Measurements from ENCODE around the gene TXNDC15.
A peak's percentile ranks its signal among the peaks of the same experiment; 100 is the strongest.
"Not testable (repeated sequence)": the region's sequence is repeated elsewhere in the genome, so short reads cannot be mapped to it uniquely, and the experiment has no call there.

Gene TXNDC15, protein sequence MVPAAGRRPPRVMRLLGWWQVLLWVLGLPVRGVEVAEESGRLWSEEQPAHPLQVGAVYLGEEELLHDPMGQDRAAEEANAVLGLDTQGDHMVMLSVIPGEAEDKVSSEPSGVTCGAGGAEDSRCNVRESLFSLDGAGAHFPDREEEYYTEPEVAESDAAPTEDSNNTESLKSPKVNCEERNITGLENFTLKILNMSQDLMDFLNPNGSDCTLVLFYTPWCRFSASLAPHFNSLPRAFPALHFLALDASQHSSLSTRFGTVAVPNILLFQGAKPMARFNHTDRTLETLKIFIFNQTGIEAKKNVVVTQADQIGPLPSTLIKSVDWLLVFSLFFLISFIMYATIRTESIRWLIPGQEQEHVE

DNA sequence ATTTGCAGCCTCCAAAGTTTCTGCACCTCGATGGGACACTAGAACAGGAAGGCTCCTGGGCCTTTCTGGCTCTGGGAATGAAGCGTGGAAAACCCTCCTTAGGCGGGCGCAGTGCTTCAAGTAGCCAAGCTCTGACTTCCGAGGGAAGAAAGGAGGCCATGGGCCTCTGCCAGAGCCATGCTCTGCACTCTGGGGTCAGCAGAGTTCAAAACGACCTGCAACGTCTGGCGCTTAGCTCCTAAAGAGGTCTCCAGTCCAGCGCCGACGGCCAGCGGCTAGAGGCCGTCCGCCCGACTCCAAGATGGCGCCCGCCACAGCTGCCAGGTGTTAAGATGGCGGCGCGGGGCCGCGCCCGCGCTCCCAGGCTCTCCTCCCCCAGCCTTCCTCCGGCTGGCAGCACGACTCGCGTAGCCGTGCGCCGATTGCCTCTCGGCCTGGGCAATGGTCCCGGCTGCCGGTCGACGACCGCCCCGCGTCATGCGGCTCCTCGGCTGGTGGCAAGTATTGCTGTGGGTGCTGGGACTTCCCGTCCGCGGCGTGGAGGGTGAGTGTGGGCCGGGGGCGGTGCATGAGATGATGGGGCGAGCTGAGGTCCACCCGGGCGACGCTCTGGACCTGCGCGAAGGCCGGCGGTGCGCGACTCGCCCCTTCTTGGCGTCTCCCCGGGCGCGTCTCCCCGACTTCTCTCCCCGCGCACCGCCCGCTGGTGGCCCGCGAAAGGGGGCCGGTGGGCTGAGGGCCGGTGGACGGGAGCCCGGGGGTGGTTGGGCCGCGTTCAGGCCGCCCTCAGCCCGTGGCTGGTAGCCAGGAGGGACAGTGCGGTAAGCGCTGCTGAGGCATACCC, at the start of gene TXNDC15:
Gene TXNDC15 (plus strand): TSS at position 385 of the 844 bp plus-strand sequence. CDS start 57 bp downstream, at position 442.
- DNase-seq (ENCODE audit: low read depth in 2 of 2): peak; percentile 68 to 77

DNA sequence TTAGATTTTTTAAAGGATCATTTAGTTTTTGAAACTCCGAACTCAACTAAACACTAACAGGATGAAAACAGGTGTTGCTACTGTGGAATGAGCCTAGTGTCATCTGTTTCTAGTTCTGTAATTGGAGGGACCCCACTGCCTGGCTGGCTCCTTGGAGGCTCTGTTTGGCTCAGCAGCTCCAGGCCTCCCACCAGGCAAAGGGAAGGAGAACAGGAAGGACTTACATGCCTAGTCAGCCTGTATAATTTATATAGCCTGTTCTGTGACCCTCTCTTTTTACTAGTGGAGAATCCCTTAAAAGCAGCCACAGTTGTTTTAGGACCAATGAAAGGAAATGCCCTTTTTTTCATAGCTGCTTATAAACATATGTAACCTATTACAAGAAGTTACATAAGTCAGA, 49.5 kb upstream of the TXNDC15 start:
- DNase-seq (ENCODE audit: low read depth in 2 of 2): no peak

DNA sequence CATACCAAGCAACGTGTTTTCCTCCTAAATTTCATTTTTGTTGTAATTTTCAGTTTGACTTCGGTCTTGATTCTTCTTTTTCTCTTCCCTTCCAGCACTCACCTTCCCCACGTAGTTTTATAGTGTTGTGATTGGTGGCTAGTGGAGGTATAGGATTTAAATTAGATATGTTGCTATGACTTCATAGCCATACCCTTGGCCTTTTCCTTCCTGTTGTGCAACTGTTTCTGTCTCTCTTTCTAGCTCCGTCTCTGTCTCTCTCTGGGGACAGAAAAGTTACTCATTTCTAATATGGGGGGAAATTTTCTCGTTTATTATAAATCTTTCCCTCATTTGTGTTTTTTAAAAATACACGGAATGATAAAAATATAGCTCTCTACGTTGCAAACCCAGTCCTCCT, 49.0 kb upstream of the TXNDC15 start:
- DNase-seq (ENCODE audit: low read depth in 2 of 2): no peak

DNA sequence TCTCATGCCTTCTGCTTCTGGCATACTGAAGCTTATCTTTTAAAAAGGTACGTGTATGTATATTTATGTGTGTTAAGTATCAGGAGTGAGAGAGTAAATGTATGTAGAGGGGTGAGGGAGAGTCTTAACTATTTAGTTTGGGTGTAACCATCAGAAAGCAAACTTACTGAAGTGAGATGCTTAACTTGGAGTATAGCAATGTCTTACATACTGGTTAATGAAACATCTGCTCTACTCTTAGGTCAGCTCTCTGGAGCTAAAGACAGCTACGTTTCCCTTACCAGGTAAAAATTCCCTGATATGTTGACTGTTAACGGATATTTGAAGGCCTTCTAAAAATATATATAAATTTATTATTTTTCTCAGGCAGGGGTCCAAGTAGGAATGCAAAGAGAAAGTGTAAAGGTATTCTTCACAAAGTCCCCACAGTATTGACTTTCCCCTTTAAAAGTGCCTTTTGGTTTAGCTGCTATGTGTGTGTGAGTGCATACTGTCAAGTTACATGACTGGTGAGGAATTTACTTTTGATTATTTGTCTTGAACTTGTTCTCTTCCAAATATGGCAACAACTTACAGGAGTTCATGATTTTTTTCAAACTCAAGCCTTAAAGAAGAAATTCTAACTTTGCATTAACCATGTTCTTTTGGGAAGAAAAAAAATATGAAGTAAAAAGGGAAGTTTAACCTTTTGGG, 40.7 kb upstream of the TXNDC15 start:
- DNase-seq (ENCODE audit: low read depth in 2 of 2): no peak

DNA sequence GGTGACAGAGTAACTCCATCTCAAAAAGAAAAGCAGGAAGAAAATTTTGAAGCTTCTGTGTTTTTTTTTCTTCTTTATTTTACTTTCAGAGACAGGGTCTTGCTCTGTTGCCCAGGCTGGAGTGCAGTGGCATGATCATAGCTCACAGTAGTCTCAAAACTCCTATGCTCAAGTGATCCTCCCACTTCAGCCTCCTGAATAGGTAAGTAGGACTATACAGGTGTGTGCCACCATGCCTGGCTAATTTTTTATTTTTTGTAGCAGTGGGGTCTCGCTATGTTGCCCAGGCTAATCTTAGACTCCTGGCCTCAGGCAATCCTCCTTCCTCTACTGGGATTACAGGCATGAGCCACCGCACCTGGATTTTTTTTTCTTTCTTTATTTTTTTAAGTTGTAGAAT, 38.5 kb upstream of the TXNDC15 start:
- DNase-seq (ENCODE audit: low read depth in 2 of 2): no peak

DNA sequence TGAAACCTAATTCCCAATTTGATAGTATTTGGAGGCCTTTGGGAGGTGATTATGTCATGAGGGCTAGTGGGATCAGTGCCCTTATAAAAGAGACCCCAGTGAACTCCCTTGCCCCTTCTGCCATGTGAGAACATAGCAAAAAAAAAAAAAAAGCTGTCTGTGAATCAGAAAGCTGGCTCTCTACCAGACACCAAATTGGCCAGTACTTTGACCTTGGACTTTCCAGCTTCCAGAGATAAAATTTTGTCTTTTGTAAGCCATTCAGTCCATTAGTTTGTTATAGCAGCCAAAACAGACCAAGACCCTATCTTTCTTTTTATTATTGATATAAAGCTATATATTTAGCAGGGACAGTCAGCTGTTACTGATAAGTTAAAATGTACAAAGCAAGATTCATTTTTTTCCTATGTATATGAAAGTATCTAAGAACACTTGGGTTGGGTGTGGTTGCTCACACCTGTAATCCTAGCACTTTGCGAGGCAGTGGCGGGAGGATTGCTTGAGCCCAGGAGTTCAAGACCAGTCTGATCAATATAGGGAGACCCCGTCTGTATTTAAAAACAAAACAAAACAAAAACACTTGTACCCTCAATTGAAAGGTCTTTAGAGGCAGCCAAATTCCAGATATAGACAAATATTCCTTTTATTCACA, 36.5 kb upstream of the TXNDC15 start:
- DNase-seq (ENCODE audit: low read depth in 2 of 2): no peak

DNA sequence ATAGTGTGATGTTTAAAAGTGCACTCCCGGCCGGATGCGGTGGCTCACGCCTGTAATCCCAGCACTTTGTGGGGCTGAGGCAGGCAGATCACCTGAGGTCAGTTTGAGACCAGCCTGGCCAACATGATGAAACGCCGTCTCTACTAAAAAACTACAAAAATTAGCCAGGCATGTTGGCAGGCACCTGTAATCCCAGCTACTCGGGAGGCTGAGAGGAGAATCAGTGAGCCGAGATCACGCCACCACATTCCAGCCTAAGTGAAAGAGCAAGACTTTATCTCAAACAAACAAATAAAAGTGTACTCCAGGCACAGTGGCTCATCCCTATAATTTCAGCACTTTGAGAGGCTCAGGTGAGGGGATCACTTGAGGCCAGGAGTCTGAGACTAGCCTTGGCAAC, 35.8 kb upstream of the TXNDC15 start:
- not testable (repeated sequence) for DNase-seq (ENCODE audit: low read depth in 2 of 2)

DNA sequence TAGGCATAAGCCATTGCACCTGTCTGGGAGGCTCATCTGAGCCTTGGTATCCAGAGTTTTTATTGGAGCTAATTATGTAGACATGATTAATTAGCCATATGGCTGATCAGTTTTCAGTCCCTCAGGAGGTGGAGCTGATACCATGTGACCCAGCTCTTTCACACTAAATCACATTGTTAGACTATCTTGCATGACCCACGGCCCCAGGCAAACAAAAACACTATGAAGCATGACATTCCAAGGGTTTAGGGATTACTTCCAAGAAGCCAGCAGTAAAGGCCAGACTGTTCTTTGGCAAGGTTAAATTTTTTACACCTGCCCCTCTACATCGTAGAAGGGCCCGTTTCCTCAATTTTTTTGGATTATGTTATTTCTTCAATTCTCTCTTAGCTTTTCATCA, 33.4 kb upstream of the TXNDC15 start:
- DNase-seq (ENCODE audit: low read depth in 2 of 2): no peak

DNA sequence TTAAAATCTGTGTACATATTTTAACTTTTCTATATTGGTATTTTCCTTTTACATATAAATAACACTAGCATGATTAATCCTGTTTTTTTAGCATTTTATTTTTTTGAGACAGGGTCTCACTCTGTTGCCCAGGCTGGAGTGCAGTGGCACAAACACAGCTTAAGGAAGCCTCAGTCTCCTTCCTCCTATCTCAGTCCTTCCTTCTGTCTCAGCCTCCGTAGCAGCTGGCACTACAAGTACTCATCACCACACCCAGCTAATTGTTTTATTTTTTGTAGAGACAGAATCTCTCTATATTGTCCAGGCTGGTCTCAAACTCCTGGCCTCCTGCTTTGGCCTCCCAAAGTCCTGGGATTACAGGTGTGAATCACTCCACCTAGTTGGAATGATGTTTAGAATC, 29.9 kb upstream of the TXNDC15 start:
- no peak for DNase-seq (ENCODE audit: low read depth in 2 of 2)

DNA sequence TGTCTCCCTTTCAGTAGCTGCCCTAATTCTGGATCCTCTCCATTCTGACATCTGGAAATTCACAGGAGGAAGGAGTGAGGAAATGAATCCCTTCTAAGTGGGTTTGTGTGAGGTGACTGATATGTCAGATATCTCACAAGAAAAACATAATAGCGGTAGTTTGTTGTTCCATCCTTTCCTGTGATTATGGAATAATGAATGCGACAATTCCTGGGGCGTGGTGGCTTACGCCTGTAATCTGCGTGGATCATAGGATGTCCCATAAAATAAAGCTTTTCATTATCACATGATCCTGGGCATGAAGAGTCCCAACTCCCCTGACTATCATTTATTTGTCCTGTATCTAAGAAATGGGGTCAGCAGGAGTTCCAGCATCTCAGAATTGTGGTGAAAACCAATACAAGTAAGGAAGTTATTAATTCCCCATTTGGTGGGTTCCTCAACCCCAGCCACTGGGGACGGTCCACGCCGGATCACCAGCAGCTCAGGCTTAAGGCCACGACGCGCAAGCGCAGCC, 28.8 kb upstream of the TXNDC15 start:
- no peak for DNase-seq (ENCODE audit: low read depth in 2 of 2)

DNA sequence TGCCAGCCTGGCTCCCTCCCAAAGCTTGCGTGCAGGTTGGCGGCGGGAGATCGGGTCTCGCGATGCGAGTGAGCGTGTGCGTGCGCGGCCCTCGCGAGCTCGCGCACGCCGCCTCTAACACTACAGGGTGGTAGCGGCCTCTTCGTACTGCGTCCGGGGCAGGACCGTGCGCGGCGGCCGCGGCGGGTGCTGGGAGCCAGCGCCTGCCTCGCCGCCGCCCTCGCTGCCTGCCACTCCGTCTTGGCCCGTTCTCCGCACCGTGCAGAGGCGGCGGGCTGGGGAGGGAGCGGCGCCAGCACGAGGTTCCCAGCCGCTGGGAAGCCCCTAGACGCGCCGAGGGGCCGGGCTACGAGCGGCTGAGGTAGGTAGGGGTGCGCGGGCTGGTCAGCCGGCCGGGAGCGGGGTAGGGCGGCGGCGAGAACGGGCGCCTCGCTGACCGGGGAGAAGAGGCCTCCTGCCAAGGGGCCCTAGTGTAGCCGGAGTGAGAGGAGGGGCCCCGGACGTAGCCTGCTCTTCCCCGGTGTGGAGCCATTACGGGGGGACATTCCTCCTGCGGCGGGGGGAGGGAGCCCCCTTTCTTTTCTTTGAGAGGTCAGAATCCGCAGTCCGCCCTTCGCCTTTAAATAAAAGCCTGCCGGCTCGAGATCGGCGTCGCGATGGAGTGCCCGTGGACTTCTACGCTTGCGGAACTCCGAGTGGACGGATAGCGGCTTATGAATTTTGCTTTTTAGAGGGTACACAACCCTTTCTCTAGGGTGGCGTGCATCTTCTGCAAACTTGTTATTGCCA, 28.1 kb upstream of the TXNDC15 start, which contains the start of gene C5orf24:
Gene C5orf24 (plus strand): TSS at position 117 of the 789 bp plus-strand sequence. CDS start 8,933 bp downstream, outside the sequence.
- peak; percentile 89 to 90 for DNase-seq (ENCODE audit: low read depth in 2 of 2)

DNA sequence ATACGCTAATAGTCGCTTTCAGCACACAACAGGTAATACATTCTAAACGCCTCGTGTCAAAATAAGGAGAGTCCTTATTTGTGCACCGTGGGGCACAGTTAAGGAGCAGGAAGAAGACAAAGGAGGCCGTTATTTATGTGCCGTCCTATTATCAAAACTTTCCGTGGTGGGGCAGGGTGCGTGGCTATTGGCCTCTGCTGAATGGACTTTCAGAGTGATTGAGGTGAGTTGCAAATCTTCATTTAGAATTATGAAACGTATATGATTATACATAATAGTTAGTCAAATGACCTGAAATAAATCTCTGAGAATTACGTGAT, 27.6 kb upstream of the TXNDC15 start:
- peak in 1 of 2 donors; percentile 13 for DNase-seq (ENCODE audit: low read depth in 2 of 2)

DNA sequence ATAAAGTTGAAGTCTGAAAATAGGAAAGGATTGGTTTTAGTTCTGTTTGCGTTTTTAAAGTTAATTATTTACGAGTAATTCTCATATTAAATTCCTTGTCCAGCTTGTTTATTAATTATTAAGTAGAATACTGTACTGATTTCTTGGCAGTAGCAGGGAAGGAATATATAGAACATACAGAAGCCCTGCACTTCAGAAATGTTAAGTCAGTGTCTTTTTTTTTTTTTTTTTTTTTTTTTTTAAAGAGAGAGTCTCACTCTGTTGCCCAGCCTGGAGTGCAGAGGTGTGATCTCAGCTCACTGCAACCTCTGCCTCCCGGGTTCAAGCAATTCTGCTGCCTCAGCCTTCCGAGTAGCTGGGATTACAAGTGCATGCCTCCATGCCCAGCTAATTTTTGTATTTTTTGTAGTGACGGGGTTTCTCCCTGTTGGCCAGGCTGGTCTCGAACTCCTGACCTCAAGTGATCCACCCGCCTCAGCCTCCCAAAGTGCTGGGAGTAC, 24.7 kb upstream of the TXNDC15 start:
- not testable (repeated sequence) for DNase-seq (ENCODE audit: low read depth in 2 of 2)

DNA sequence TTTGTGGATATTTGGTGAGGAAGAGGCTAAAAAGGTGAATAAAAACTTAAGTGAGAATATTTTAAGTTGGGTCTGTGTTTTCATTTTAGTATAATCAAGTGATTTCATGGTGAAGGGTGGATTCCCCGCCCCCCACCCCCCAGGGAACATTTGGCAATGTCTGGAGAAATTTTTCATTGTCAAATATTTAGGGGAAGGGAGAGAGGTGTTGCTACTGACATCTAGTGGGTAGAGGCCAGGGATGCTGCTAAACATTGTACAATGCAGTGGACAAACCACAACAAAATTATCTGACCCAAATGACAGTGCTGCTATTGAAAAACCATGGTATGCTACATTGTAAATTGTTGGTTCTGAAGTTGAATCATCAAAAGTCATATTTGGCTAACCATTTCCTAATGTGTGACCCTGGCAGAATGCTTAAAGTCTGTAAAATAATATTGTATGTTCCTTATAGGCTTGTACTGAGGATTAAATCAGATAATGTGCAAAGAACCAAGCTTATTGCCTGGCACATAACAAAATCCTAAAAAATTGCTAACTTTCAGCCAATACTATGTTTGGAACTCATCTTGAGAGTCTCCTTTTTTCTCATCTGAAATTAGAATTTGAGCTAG, 22.8 kb upstream of the TXNDC15 start:
- no peak for DNase-seq (ENCODE audit: low read depth in 2 of 2)

DNA sequence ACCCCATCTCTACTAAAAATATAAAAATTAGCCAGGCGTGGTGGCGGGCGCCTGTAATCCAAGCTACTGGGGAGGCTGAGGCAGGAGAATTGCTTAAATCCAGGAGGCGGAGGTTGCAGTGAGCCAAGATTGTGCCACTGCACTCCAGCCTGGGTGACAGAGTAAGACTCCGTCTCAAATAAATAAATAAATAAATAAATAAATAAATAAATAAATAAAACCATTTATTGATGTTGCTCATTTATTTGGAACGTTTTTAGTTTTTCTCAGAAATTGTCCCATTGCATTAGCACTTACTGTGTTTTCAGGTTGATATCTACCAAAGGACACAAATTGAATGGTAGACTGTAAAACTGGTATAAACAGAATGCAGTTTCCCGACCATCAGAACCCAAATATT, 17.7 kb upstream of the TXNDC15 start:
- not testable (repeated sequence) for DNase-seq (ENCODE audit: low read depth in 2 of 2)

DNA sequence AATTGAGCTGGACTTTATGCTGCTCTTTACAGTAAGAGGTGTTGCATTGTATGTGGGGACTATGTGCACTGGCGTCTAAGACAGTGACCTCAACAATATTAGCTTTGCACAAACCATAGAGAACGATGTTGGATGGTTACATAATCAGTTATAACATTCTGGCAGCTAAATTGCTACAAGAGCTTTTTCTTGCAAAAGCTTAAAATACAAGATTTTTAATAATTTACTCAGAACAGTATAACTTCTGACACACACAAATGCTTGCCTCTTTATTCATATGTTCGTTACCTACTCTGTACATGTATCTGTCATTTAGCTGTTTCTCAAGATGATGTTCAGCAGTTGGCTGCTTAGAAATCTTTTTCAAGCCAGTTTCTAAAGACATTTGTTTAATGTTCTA, 16.8 kb upstream of the TXNDC15 start:
- no peak for DNase-seq (ENCODE audit: low read depth in 2 of 2)

DNA sequence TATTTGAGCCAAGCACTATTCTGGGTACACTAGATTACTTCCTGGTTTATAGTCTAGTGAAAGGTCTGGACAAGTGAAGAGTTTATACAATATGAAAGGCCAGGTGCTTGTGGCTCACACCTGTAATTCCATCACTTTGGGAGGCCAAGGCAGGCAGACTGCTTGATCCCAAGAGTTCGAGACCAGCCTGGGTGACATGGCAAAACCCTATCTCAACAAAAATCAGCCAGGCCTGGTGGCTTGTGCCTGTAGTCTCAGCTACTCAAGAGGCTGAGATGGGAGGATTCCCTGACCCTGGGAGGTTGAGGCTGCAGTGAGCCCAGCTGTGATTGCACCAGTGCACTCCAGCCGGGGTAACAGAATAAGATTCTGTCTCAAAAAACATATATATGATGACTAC, 9.5 kb upstream of the TXNDC15 start:
- DNase-seq (ENCODE audit: low read depth in 2 of 2): no peak

DNA sequence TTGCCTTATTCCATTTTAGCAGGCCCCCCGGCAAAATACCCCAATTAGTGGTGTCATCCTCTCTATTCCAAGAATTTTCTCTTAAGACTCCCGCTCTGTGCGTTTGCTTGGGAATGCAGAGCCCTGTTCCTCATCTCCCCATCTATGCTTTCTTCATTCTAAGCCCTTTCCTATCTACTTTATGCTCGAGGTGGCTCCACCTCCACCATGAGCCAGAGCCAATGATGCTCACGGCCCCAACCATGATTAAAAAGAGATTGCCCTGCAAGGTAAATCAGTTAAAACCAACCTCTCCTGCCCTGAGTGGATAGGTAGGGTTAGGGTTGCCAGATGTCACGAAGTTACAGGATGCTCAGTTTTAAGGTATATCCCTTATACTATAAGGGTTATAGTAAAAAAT, 677 bp upstream of the TXNDC15 start:
- no peak for DNase-seq (ENCODE audit: low read depth in 2 of 2)

DNA sequence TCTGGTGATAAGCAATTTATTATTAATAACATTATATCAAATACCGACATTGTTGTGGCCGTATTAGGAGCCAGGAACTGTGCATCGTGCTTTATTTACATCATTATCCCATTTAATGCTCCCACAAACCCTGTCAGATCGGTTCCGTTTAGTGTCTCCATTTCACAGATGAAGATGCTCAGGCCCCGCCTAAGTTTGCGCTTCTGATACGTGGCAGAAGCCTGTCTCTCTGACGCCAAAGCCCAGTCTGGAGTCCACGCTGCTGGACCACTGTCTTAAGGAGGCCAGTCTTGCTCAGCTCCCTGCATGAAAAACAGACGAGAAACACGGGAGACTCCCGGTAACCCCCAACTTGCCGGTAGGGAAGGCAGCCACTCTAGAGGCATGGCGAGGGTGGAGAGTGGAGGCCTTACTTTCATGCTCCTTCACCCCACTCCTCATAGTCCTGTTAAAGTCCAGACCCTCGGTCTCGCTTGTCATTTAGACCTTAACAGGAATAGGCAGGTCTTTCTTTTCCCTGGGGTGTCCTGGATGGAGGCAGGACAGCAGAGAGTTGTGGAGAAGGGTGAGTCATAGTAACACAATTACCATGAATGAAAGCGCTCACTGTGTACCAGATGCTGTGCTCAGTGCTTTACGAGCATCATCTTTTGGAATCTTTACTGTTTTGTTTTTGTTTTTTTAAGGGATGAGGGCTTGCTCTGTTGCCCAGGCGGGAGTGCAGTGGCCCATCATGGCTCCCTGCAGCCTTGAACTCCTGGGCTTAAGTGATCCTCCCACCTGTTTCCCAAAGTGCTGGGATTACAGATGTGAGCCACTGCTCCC, 872 bp downstream of the TXNDC15 start:
- peak; percentile 3 to 27 for DNase-seq (ENCODE audit: low read depth in 2 of 2)
